Lower leg skin (tissue), 4 donors: ENCODE data around the gene CACNA1B. TPM values are rescaled to one million over a fixed set of nuclear protein-coding genes. Genes with fewer than 3 reads are reported as not detected.
"Not testable (repeated sequence)": the region's sequence is repeated elsewhere in the genome, so short reads cannot be mapped to it uniquely, and the experiment has no call there.

Experiments used
- DNase-seq, 2 donors: peaks; one replicate each; pipeline ENCODE4 v3.0.0-alpha.2; 2019; ENCODE audit warnings: low spot score in 2 of 2
- H3K4me3 ChIP-seq: fragments of 200-600 bp; sonication (generic); 2 replicates; pipeline ENCODE4 v1.5.1; 2017; ENCODE audit warnings: mild to moderate bottlenecking, low read depth; ENCODE audit not compliant: poor library complexity, severe bottlenecking
- POLR2A ChIP-seq, 2 donors: fragments of 450-650 bp; IDR thresholded peaks; one replicate each; pipeline ENCODE4 v1.6.1; 2016 to 2017; ENCODE audit warnings: antibody characterized with exemption in 2 of 2, mild to moderate bottlenecking in 1 of 2, moderate library complexity in 1 of 2
- WGBS, 2 donors: methylation state at CpG; one replicate each; pipeline ENCODE4 v1.1.5; 2018; 5-methylcytosine and 5-hydroxymethylcytosine counted together
- intact Hi-C: fragments of 100-400 bp; cut with DNase I; formaldehyde crosslinking; loops from one replicate; pipeline ENCODE4 v1.15.0; 2023; ENCODE audit warnings: low total_unique reads
- total RNA-seq, 4 donors: library from RNA; depleted of rRNA; stranded (reverse); fragments of >200 nt; gene quantifications; one replicate each; pipeline ENCODE4 v1.1.0, GENCODE V29; 2016
- TF ChIP-seq, protein P1 (sequence below), 3 donors: fragments of 450-650 bp; IDR thresholded peaks; one replicate each; pipeline ENCODE4 v1.5.1; 2016; ENCODE audit warnings: antibody characterized with exemption in 3 of 3, mild to moderate bottlenecking in 3 of 3, moderate library complexity in 2 of 3

The CACNA1B gene
- total RNA-seq, 4 donors from 2014 or later, result not detected

GRCh38 chr9:138015021-138015829 lies 137.6 kb downstream of the CACNA1B start:
- intact Hi-C loops, result no loop called here
- TF ChIP-seq POLR2A (IDR thresholded peaks at IDR 0.05), result no peak
- TF ChIP-seq, protein P1, sequence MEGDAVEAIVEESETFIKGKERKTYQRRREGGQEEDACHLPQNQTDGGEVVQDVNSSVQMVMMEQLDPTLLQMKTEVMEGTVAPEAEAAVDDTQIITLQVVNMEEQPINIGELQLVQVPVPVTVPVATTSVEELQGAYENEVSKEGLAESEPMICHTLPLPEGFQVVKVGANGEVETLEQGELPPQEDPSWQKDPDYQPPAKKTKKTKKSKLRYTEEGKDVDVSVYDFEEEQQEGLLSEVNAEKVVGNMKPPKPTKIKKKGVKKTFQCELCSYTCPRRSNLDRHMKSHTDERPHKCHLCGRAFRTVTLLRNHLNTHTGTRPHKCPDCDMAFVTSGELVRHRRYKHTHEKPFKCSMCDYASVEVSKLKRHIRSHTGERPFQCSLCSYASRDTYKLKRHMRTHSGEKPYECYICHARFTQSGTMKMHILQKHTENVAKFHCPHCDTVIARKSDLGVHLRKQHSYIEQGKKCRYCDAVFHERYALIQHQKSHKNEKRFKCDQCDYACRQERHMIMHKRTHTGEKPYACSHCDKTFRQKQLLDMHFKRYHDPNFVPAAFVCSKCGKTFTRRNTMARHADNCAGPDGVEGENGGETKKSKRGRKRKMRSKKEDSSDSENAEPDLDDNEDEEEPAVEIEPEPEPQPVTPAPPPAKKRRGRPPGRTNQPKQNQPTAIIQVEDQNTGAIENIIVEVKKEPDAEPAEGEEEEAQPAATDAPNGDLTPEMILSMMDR (IDR thresholded peaks at IDR 0.05), result no peak
- WGBS, 2 donors, result 81 to 87% methylated on average over 19 to 23 of the region's 25 CpGs
- DNase-seq, result peak in 1 of 2 donors; percentile 66
- no peak overlapping the region for H3K4me3 ChIP-seq

GRCh38 chr9:138016406-138017187 lies 139.0 kb downstream of the CACNA1B start:
- H3K4me3 ChIP-seq, result no peak overlapping the region
- intact Hi-C loops, result no loop called here
- no peak for TF ChIP-seq POLR2A (IDR thresholded peaks at IDR 0.05)
- TF ChIP-seq, protein P1 (IDR thresholded peaks at IDR 0.05), result no peak
- DNase-seq, result peak in 1 of 2 donors; percentile 79
- 90 to 91% methylated on average over 32 to 33 of the region's 33 CpGs for WGBS, 2 donors

DNA sequence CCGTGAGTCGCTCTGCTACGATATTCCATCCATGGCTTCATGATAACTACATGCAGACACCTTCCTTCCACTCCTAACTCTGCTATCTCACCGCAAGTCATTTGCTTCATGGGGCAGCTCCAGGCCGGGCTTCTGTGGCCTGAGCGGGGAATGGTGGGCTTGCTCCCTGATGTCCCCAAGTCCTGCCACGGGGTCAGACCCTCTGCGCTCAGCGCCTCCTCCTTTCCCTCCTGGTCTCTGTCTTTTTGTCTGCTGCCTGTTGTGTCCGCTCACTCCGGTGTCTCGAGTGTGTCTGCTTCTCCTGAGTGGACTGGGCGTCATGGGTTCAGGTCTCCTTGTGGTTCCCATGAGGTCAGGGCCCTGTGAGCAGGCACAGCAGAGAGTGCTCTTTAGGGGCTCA lies 139.6 kb downstream of the CACNA1B start:
- WGBS, 2 donors, result 87 to 91% methylated on average over 13 of the region's 13 CpGs

DNA sequence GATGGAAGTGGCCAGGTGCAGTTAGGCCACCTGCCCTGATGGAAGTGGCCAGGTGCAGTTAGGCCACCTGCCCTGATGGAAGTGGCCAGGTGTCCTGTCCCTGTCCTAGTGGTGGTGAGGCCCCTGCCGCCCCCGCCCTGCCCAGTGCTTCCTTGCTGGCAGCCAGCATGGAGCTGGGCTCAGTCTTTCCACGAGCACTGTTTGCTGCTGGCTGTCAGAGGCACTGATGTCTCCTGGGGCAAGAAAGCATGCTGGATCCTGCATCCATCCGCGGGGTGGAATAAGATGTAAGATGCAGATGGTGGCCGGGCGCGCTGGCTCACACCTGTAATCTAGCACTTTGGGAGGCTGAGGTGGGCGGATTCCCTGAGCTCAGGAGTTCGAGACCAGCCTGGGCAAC lies 141.9 kb downstream of the CACNA1B start:
- intact Hi-C loops, result not testable (repeated sequence)
- peak in 1 of 2 donors; percentile 66 for DNase-seq

More for the DNA sequence above, 139.6 kb downstream of the CACNA1B start:
- no peak overlapping the region for H3K4me3 ChIP-seq
- DNase-seq, result peak in 1 of 2 donors; percentile 75
- intact Hi-C loops, result no loop called here
- TF ChIP-seq POLR2A (IDR thresholded peaks at IDR 0.05), result no peak
- TF ChIP-seq, protein P1 (IDR thresholded peaks at IDR 0.05), result no peak

GRCh38 chr9:138020120-138020794 lies 142.7 kb downstream of the CACNA1B start:
- peak in 1 of 2 donors; percentile 76 for DNase-seq
- WGBS, 2 donors, result 79 to 82% methylated on average over 13 of the region's 13 CpGs
- intact Hi-C loops, result no loop called here
- TF ChIP-seq POLR2A (IDR thresholded peaks at IDR 0.05), result no peak
- TF ChIP-seq, protein P1 (IDR thresholded peaks at IDR 0.05), result no peak
- no peak overlapping the region for H3K4me3 ChIP-seq

More for the DNA sequence above, 141.9 kb downstream of the CACNA1B start:
- not testable (repeated sequence) for H3K4me3 ChIP-seq
- 51 to 54% methylated on average over 10 of the region's 10 CpGs for WGBS, 2 donors
